Measurements from ENCODE around the gene GTF2H3. TPM values are rescaled to one million over a fixed set of nuclear protein-coding genes. Genes with fewer than 3 reads are reported as not detected.

Gene GTF2H3
- total and polyA plus RNA-seq, 11 donors: 3.5 to 21.9 (median 12.9) TPM

- H3K27ac ChIP-seq: no peak overlapping the region
- TF ChIP-seq CTCF (IDR thresholded peaks at IDR 0.05): no peak
- TF ChIP-seq POLR2A (IDR thresholded peaks at IDR 0.05): no peak
- peaks cover 0 to 96% (median 84%) of the 10 kb centered on the region in 9 donors for H3K36me3 ChIP-seq
- ATAC-seq: no peak
- no peak for DNase-seq
- intact Hi-C loops (cut with DNase I): no loop called here
- no peaks in the 10 kb centered on the region for H3K9me3 ChIP-seq
- no peak overlapping the region for H3K4me3 ChIP-seq
- H3K4me1 ChIP-seq: no peaks in the 10 kb centered on the region
- 87 to 96% (median 91%) methylated on average over 5 of the region's 5 CpGs for whole genome bisulfite sequencing, 4 donors
- no peaks in the 10 kb centered on the region for H3K27me3 ChIP-seq
These were observed 14.8 kb downstream of the GTF2H3 start for GRCh38 chr12:123648401-123648800.

GRCh38 chr12:123654129-123654701, 20.6 kb downstream of the GTF2H3 start:
- ATAC-seq (no peak), DNase-seq (no peak)
- no peaks in the 10 kb centered on the region for H3K9me3 ChIP-seq
- H3K27me3 ChIP-seq: no peaks in the 10 kb centered on the region
- no peak overlapping the region for H3K27ac ChIP-seq
- H3K4me3 ChIP-seq: no peak overlapping the region
- H3K4me1 ChIP-seq: peaks cover 0 to 9% (median 1%) of the 10 kb centered on the region in 12 donors
- WGBS, 4 donors: 90 to 97% (median 95%) methylated on average over 4 of the region's 4 CpGs
- intact Hi-C loops (cut with DNase I): loop anchor here in 1 of 10 donors (10.0 kb wide), 1 partner anchor 321 kb away; the partner anchor contains the start of genes CCDC92 and ZNF664
- TF ChIP-seq CTCF (IDR thresholded peaks at IDR 0.05): no peak
- TF ChIP-seq POLR2A (IDR thresholded peaks at IDR 0.05): no peak
- H3K36me3 ChIP-seq: peaks cover 0 to 84% (median 75%) of the 10 kb centered on the region in 9 donors

- no peak for TF ChIP-seq CTCF (IDR thresholded peaks at IDR 0.05)
- TF ChIP-seq POLR2A (IDR thresholded peaks at IDR 0.05): no peak
- 44 to 67% (median 53%) methylated on average over 5 of the region's 5 CpGs for WGBS, 4 donors
- H3K27ac ChIP-seq: peak overlapping the region in 1 of 12 donors; percentile 19
- H3K9me3 ChIP-seq: no peaks in the 10 kb centered on the region
- H3K36me3 ChIP-seq: peaks cover 0 to 86% (median 76%) of the 10 kb centered on the region in 9 donors
- H3K4me3 ChIP-seq: no peak overlapping the region
- intact Hi-C loops (cut with DNase I): loop anchor here in 1 of 10 donors (10.0 kb wide), 1 partner anchor 319 kb away; the partner anchor contains the start of genes CCDC92 and ZNF664
- no peaks in the 10 kb centered on the region for H3K27me3 ChIP-seq
- ATAC-seq (peak; percentile 82 to 95 (median 92)), DNase-seq (peak in 4 of 5 donors; percentile 58 to 74 (median 66))
- peaks cover 0 to 21% (median 1%) of the 10 kb centered on the region in 12 donors for H3K4me1 ChIP-seq
These were observed 21.8 kb downstream of the GTF2H3 start for GRCh38 chr12:123655420-123655819.

GRCh38 chr12:123656392-123656791, 22.8 kb downstream of the GTF2H3 start:
- TF ChIP-seq CTCF (IDR thresholded peaks at IDR 0.05) (no peak), POLR2A (IDR thresholded peaks at IDR 0.05) (no peak)
- H3K27ac ChIP-seq: no peak overlapping the region
- ATAC-seq: peak in 2 of 4 donors; percentile 43 to 48

More at GRCh38 chr12:123656392-123656791, 22.8 kb downstream of the GTF2H3 start:
- no peaks in the 10 kb centered on the region for H3K9me3 ChIP-seq
- 47 to 60% (median 54%) methylated on average over 4 of the region's 4 CpGs for WGBS, 4 donors
- intact Hi-C loops (cut with DNase I): loop anchor here in 1 of 10 donors (10.0 kb wide), 1 partner anchor 318 kb away; the partner anchor contains the start of genes CCDC92 and ZNF664
- peaks cover 0 to 25% (median 1%) of the 10 kb centered on the region in 12 donors for H3K4me1 ChIP-seq
- no peak overlapping the region for H3K4me3 ChIP-seq
- no peak for DNase-seq
- no peaks in the 10 kb centered on the region for H3K27me3 ChIP-seq
- peaks cover 0 to 85% (median 76%) of the 10 kb centered on the region in 9 donors for H3K36me3 ChIP-seq
